HepG2 (cell line): Measurements from ENCODE around the gene RAB40C. TPM values are rescaled to one million over a fixed set of nuclear protein-coding genes. Genes with fewer than 3 reads are reported as not detected.

ENCODE experiments used
- ATAC-seq: fragments of 200-7000 bp; cut with Tn5 transposase; 3 replicates; pipeline ENCODE4 v1.9.1; 2020; ENCODE audit warnings: mild to moderate bottlenecking, moderate library complexity
- BruUV-seq: library from RNA; stranded (reverse); fragments of 400-500 nt; replicated peaks from 2 replicates; lab custom pipeline; 2021; lab: Mats Ljungman, UMichigan
- CTCF ChIA-PET: fragments of 300-600 bp; formaldehyde crosslinking; extraction: SDS; loops from one replicate; lab custom pipeline; 2021; ENCODE audit warnings: low total read pairs, inconsistent platforms, low intra/inter-chr PET ratio; lab: Yijun Ruan, JAX
- POLR2A ChIA-PET: fragments of 350-600 bp; sonication (Branson Sonifier 250); formaldehyde crosslinking; loops from one replicate; lab custom pipeline; 2020; ENCODE audit warnings: antibody characterized with exemption, inconsistent platforms; lab: Yijun Ruan, JAX
- DNase-seq: peaks from one replicate; pipeline ENCODE4 v3.0.0-alpha.2; 2015; ENCODE audit warnings: low spot score
- FAIRE-seq: peaks from 3 replicates; lab custom pipeline; 2011; peaks lifted over from hg19 to GRCh38; lab: Jason Lieb, UNC
- H2AFZ ChIP-seq: one replicate; pipeline ENCODE4 v1.6.1; 2011; ENCODE audit warnings: low read length, inconsistent platforms
- H3K27ac ChIP-seq: fragments of 300-600 bp; 3 replicates; pipeline ENCODE4 v1.8.0; 2011; ENCODE audit warnings: mixed run types, mild to moderate bottlenecking, mixed read lengths, low read length, inconsistent platforms; ENCODE audit not compliant: insufficient read depth; ENCODE audit errors: extremely low read length
- H3K27me3 ChIP-seq, 2 experiments: fragments of 200-600 bp in 1 of 2; 2 replicates in 1 of 2; 3 replicates in 1 of 2; pipeline versions ENCODE4 v1.6.0 to v1.8.0; 2011; ENCODE audit warnings: low read length in 2 of 2, mild to moderate bottlenecking in 2 of 2, moderate library complexity in 2 of 2, inconsistent platforms in 1 of 2; ENCODE audit not compliant: insufficient read depth in 2 of 2, control insufficient read depth in 1 of 2
- H3K36me3 ChIP-seq, 2 experiments: fragments of 200-600 bp in 1 of 2; replicated peaks in 1 of 2; 2 replicates in 1 of 2; 3 replicates in 1 of 2; pipeline versions ENCODE4 v1.5.1 to v1.8.0; 2011; ENCODE audit warnings: low read length in 2 of 2, inconsistent platforms in 1 of 2; ENCODE audit not compliant: insufficient read depth in 2 of 2, control insufficient read depth in 1 of 2
- H3K4me1 ChIP-seq: 2 replicates; pipeline ENCODE4 v1.5.1; 2012; ENCODE audit warnings: low read length, inconsistent platforms; ENCODE audit not compliant: insufficient read depth
- H3K4me2 ChIP-seq: 2 replicates; pipeline ENCODE4 v1.6.0; 2011; ENCODE audit warnings: low read depth, low read length, inconsistent platforms
- H3K4me3 ChIP-seq, 3 experiments: fragments of 200-600 bp in 1 of 3; sonication (generic), shearing (Covaris generic) in 1 of 3; replicated peaks in 1 of 3; 2 replicates each; pipeline ENCODE4 v1.5.1; 2011 to 2016; ENCODE audit warnings: low read length in 3 of 3, inconsistent platforms in 2 of 3, low read depth in 2 of 3, mild to moderate bottlenecking in 2 of 3, control low read depth in 1 of 3, mixed read lengths in 1 of 3; ENCODE audit not compliant: insufficient read depth in 1 of 3
- H3K79me2 ChIP-seq: one replicate; pipeline ENCODE4 v1.6.1; 2011; ENCODE audit warnings: low read length, inconsistent platforms; ENCODE audit not compliant: insufficient read depth
- H3K9ac ChIP-seq: 2 replicates; pipeline ENCODE4 v1.6.0; 2011; ENCODE audit warnings: mild to moderate bottlenecking, low read depth, low read length, inconsistent platforms; ENCODE audit not compliant: insufficient read depth
- H3K9me3 ChIP-seq: 2 replicates; pipeline ENCODE4 v1.5.1; 2012; ENCODE audit warnings: mild to moderate bottlenecking, low read length
- H4K20me1 ChIP-seq: 2 replicates; pipeline ENCODE4 v1.6.0; 2011; ENCODE audit warnings: inconsistent platforms, mild to moderate bottlenecking, low read length, moderate library complexity; ENCODE audit not compliant: insufficient read depth
- AHDC1 ChIP-seq: sonication (generic); formaldehyde crosslinking; IDR thresholded peaks from 2 replicates; pipeline ENCODE4 v1.5.1; 2020; ENCODE audit warnings: mild to moderate bottlenecking, missing genetic modification reagents, borderline replicate concordance
- PLRG1 ChIP-seq: fragments of 450-650 bp; conservative IDR thresholded peaks from 2 replicates; pipeline ENCODE4 v1.6.1; 2016
- ZBTB26 ChIP-seq: IDR thresholded peaks from 2 replicates; pipeline ENCODE4 v1.6.1; 2016; ENCODE audit warnings: missing compliant biosample characterization, missing genetic modification reagents, borderline replicate concordance
- ZBTB38 ChIP-seq: sonication (generic); formaldehyde crosslinking; IDR thresholded peaks from 2 replicates; pipeline ENCODE4 v1.5.1; 2020; ENCODE audit warnings: mild to moderate bottlenecking, missing genetic modification reagents
- ZNF317 ChIP-seq: sonication (generic); formaldehyde crosslinking; IDR thresholded peaks from 2 replicates; pipeline ENCODE4 v1.5.0; 2020; ENCODE audit warnings: mild to moderate bottlenecking, missing genetic modification reagents
- WGBS: methylation state at CpG from one replicate; pipeline ENCODE4 v1.1.6; 2017; ENCODE audit warnings: low lambda C conversion rate; 5-methylcytosine and 5-hydroxymethylcytosine counted together
- in situ Hi-C: cut with HindIII; loops from 2 replicates; pipeline ENCODE4 v1.10.0; 2017; ENCODE audit warnings: low pct_unique_long_range_greater_than_20kb; ENCODE audit not compliant: extremely low pct_ligation_motif_present
- intact Hi-C: fragments of 100-400 bp; cut with micrococcal nuclease; formaldehyde crosslinking; loops from one replicate; pipeline ENCODE4 v1.10.0; 2022; ENCODE audit not compliant: unreplicated experiment
- polyA plus RNA-seq, 8 experiments: library from polyadenylated mRNA; depleted of rRNA in 3 of 8; stranded (reverse) in 7 of 8; unstranded in 1 of 8; fragments of >200 nt; fragmentation: Illumina TruSeq in 4 of 8; extraction: Trizol in 4 of 8; gene quantifications; 2 replicates each; pipeline versions ENCODE4 v1.2.1 to v1.2.3, GENCODE V29; 2011 to 2016; ENCODE audit warnings: low read depth in 4 of 8, missing spikeins in 1 of 8, mixed read lengths in 1 of 8; ENCODE audit not compliant: insufficient read depth in 1 of 8
- total RNA-seq, 5 experiments: library from RNA; depleted of rRNA; stranded (reverse); fragments of >200 nt; fragmentation: Illumina TruSeq; extraction: Trizol; gene quantifications; 2 replicates each; pipeline ENCODE4 v1.2.3, GENCODE V29; 2016; ENCODE audit warnings: low read depth in 1 of 5

RAB40C gene
- total and polyA plus RNA-seq, 2 of the 13 experiments (the other 11 are each of a cell fraction or from before 2014, with no cell fraction given), result 7.7 to 11.5 TPM

- no peak for TF ChIP-seq AHDC1 (CRISPR knock-in tag)
These were observed 18.2 kb downstream of the RAB40C start (continued) for GRCh38 chr16:608019-608418.

GRCh38 chr16:609316-609715 is 19.4 kb downstream of the RAB40C start:
- intact Hi-C loops (no loop called here), in situ Hi-C loops (no loop called here)
- 98% methylated on average over 13 of the region's 13 CpGs for WGBS
- no peaks in the 10 kb centered on the region for H4K20me1 ChIP-seq
- CTCF ChIA-PET, result no interaction called here
- no TSS peak for BruUV-seq
- POLR2A ChIA-PET, result no interaction called here
- no peak for DNase-seq
- no peak overlapping the region for H3K4me3 ChIP-seq
- TF ChIP-seq ZBTB38 (CRISPR knock-in tag), result no peak
- no peak for TF ChIP-seq ZNF317 (CRISPR knock-in tag)
- TF ChIP-seq ZBTB26, result no peak
- TF ChIP-seq PLRG1, result no peak
- ATAC-seq, result no peak
- H2AFZ ChIP-seq, result no peak overlapping the region
- H3K27ac ChIP-seq, result no peak overlapping the region
- no peak for FAIRE-seq
- H3K79me2 ChIP-seq, result peaks cover 8% of the 10 kb centered on the region
- no peaks in the 10 kb centered on the region for H3K27me3 ChIP-seq
- 0 out of 5 replicates have a peak, but pooled peaks cover 1 to 3% of the 10 kb centered on the region in 2 experiments for H3K36me3 ChIP-seq
- peaks cover 17% of the 10 kb centered on the region for H3K4me1 ChIP-seq
- peak overlapping the region; percentile 57; the same call in 1 of the 2 replicates for H3K4me2 ChIP-seq
- no peaks in the 10 kb centered on the region for H3K9me3 ChIP-seq
- no peak overlapping the region for H3K9ac ChIP-seq
